GM12873 (cell line): ENCODE measurements around the gene TMUB1.

ENCODE experiments used
- TF ChIP-seq, protein P1 (sequence below): IDR thresholded peaks from 2 replicates; pipeline ENCODE4 v1.5.1; 2012; ENCODE audit warnings: low read depth, mild to moderate bottlenecking, moderate library complexity, low read length, control low read depth; ENCODE audit not compliant: insufficient read depth; ENCODE audit errors: missing control alignments

Gene TMUB1

DNA sequence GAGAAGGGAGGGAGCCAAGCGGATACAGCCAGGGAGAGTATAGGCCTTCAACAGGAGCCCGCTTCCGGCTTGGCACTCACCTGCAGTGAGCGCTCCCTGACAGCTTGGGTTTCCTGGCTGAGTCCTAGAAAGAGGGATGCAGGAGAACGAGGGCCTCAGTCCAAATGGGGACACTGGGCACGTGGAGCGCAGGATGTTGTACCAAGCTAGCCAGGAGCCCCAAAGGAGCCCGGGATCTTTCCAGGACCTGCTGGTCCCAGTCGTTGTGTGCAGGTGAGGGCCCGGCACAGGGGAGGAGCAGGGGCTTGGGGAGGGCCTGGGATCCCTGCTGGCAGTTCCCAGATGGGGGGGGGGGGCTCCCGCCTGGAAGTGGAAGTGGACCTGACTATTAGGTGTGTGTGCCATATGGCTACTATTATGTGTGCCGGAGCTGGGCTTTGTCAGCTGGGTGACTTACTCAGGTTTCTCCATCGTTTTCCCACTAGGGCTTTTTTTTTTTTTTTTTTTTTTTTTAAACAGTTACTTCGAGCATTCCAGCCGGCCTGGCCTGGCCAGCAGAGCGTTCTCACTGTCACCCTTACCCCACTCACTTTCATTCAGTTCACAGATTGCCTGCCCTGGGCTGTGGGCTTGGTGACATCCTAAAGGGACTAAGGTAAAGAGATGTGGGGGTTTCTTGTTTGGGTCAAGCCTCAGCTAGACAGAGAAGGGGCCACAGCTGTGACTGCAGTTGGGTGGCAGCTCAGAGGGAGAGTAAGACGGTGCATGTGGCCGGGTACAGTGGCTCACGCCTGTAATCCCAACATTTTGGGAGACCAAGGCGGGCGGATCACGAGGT lies 6.8 kb upstream of the TMUB1 start:
- TF ChIP-seq, protein P1, sequence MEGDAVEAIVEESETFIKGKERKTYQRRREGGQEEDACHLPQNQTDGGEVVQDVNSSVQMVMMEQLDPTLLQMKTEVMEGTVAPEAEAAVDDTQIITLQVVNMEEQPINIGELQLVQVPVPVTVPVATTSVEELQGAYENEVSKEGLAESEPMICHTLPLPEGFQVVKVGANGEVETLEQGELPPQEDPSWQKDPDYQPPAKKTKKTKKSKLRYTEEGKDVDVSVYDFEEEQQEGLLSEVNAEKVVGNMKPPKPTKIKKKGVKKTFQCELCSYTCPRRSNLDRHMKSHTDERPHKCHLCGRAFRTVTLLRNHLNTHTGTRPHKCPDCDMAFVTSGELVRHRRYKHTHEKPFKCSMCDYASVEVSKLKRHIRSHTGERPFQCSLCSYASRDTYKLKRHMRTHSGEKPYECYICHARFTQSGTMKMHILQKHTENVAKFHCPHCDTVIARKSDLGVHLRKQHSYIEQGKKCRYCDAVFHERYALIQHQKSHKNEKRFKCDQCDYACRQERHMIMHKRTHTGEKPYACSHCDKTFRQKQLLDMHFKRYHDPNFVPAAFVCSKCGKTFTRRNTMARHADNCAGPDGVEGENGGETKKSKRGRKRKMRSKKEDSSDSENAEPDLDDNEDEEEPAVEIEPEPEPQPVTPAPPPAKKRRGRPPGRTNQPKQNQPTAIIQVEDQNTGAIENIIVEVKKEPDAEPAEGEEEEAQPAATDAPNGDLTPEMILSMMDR, result no peak

DNA sequence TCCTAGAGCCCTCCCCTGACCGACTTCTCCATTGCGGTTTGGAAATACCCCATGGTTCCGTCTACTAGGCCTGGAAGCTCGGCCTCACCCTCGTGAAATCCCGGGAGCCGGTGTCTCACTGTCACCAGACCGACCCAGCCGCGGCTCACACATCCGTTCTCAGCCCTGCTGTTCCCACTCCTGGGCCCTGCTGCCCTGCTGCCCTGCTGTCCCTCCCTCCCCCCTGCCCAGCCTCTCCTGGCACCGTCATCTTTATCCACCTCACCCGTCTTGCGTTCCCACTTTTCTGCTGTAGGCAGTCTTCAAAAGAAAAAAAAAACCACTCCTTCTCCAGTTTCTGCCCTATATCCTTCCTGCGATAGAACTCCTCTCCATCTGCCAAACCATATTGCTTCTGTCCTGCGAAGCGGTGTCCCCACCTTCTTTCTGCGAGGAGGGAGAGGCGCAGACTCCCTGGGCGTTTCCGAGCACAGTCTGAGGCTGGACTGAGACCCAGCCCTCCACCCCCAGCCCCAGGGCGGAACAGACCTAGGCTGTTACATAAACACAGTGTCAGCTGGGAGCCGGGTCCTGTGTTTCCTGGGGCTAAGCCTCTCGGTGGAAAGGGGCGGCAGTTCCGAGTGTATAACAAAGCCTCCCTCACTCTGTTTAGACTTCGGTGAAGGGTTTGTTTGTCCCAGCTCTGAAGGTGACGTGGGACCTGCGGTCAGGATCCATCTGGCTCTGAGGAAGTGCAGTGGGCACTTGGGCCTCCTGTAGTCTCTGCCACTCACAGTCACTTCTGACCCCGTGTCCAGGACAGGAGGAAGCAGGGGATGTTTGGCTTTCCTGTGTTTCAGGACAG lies 5.8 kb upstream of the TMUB1 start:
- TF ChIP-seq, protein P1, result no peak

DNA sequence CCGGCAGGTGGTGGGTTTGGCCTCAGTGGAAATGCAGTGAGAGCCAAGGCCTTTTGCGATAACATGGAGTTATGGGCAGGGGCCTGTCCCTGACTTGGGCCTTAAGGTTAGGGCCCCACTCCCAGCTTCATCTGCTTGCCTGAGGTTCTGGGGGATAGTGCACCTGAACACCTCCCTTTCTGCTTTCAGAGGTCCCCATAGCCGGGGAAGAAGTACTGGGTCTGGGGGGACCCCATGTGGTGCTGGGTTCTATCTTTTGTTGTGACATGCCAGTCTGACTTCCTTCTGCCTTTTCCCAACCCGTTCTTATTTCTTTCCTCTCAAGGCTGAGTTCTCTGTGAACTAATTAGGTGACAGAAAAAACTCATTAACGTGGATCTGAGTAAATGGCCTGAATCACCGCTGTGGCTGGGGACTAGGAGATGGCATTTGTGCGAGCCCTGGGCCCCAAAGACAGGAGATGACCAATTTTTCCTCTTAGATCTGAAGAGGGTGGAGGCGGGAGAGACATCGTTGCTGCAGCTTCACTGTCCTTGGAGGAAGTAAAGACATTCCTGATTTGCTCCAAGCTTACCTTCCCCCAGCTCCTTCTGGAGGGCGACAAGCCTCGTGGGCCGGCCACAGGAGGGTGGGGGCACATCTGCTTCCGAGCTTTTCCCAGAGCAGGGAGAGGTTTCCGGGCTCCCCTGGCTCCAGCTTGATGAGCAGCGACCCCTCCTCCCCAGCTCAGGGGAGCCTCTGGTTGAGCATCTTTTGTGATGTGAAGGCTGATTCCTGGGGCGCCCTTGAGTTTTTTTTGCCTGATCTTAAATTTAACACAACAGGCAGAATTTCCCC lies 4.9 kb upstream of the TMUB1 start:
- TF ChIP-seq, protein P1, result no peak

- TF ChIP-seq, protein P1, result peak; percentile 35
Measured at GRCh38 chr7:151087245-151088018, 4.1 kb upstream of the TMUB1 start.

GRCh38 chr7:151086802-151087244 lies 3.5 kb upstream of the TMUB1 start:
- TF ChIP-seq, protein P1, result no peak

- TF ChIP-seq, protein P1, result no peak
Measured at GRCh38 chr7:151085691-151086620, 2.7 kb upstream of the TMUB1 start, which contains the start of gene AGAP3. AGAP3 (plus strand) TSS chr7:151086475; CDS start chr7:151086742, 267 bp downstream.
